Fibroblast of lung (primary cell): Measurements from ENCODE around the gene CERS6.
"Not testable (repeated sequence)": the region's sequence is repeated elsewhere in the genome, so short reads cannot be mapped to it uniquely, and the experiment has no call there.

Experiments used
- CTCF ChIP-seq, 2 donors: IDR thresholded peaks in 1 of 2; conservative IDR thresholded peaks in 1 of 2; 1 replicate in 1 of 2; 2 replicates in 1 of 2; pipeline ENCODE4 v1.5.1; 2011 to 2012; ENCODE audit warnings: low read length in 2 of 2, control low read depth in 1 of 2, inconsistent platforms in 1 of 2, low read depth in 1 of 2, mild to moderate bottlenecking in 1 of 2
- EZH2 ChIP-seq: IDR thresholded peaks from 2 replicates; pipeline ENCODE4 v1.5.1; 2012; ENCODE audit warnings: low read length, control low read depth, mild to moderate bottlenecking; ENCODE audit errors: missing control alignments

- TF ChIP-seq CTCF (conservative IDR thresholded peaks at IDR 0.05 in 1 of 2, IDR thresholded peaks at IDR 0.05 in 1 of 2; ENCODE audit: low read depth in 1 of 2, low read length in 2 of 2); EZH2: not testable (repeated sequence)
Observed at GRCh38 chr2:168491728-168492127, 35.7 kb downstream of the CERS6 start.
